Cerebellar cortex (tissue), 1 donor: ENCODE data around the gene EPB41L2.
A peak's percentile ranks its signal among the peaks of the same experiment; 100 is the strongest.

Source experiments
- DNase-seq: peaks from one replicate; pipeline ENCODE4 v3.0.0-alpha.2; 2015; ENCODE audit warnings: low spot score

Gene EPB41L2

DNA sequence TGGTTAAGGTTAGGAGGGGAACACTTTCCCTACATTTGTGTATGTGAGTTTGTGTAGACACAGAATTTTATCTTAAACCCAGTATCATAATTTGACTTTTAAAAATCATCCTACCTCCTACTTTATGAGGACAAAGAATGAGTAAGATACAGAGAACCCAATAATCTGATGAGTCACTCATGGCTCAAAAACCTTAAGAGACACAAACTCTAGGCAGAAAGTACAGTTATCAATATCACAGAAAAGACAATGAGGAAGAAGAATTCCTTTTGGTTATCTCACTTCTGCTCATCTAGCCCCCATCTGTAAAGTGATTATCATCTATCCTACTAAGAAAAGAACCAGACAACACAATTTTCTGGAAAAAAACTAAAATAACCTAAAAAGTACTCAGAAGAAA lies 87.7 kb downstream of the EPB41L2 start:
- no peak for DNase-seq

DNA sequence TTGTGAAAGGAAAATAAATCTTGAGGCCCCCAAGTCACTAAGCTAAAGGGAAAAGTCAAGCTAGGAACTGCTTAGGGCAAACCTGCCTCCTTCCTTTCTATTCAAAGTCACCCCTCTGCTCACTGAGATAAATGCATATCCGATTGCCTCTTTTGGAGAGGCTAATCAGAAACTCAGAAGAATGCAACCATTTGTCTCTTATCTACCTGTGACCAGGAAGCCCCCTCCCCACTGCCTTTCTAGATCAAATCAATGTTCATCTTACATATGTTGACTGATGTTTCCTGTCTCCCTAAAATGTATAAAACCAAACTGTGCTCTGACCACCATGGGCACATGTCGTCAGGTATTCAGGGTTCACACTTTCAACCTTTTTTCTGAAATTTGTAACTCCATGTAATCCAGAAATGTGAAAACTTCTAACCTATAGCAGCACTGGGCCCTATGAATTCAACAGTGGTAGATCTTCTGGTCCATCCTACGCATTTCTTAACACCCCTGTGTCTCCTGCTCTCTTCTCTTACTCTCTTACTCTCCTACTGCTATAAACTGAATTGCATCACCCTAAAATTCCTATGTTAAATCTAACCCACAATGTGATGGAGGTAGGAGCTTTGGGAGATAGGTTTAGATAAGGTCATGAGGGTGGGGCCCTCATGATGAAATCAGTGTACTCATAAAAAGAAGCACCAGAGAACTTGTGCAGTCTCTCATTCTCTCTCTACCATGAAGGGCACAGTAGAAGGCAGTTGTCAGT lies 89.3 kb downstream of the EPB41L2 start:
- DNase-seq, result no peak

DNA sequence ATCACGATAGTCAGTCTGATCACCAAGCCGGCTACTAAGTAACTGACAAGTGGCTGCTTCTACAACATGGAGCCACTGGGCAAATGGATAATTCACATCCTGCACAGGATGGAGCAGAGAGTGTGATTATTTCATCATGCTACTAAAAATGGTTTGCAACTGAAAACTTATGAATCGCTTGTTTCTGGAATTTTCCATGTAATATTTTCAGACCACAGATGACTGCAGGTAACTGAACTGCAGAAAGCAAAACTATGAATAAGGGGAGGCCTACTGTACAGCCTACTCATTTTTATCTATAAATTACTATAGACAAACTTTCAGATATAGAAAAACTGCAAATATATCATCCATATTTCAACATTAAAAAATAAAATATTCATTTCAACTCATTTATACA lies 91.5 kb downstream of the EPB41L2 start:
- DNase-seq, result no peak

DNA sequence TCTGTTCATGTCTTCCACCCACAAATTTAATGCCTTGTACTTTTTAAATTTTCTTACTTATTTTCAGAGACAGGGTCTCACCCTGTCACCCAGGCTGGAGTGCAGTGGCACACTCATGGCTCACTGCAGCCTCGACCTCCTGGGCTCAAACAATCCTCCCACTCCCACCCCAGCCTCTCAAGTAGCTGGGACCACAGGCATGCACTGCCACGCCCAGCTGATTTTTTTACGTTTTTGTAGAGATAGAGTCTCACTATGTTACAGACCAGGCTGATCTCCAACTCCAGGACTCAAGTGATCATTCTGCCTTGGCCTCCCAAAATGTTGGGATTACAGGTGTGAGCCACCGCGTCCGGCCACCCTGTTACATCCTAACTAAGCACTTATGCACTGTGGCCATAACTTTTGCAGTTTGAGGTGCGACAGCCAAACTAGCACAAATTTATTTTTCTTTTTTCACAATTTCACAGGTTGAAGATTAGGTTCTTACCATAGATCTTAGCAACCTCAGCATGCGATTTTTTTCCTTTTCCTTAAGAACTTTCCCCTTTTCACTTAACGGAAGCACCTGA lies 92.1 kb downstream of the EPB41L2 start:
- DNase-seq, result no peak

DNA sequence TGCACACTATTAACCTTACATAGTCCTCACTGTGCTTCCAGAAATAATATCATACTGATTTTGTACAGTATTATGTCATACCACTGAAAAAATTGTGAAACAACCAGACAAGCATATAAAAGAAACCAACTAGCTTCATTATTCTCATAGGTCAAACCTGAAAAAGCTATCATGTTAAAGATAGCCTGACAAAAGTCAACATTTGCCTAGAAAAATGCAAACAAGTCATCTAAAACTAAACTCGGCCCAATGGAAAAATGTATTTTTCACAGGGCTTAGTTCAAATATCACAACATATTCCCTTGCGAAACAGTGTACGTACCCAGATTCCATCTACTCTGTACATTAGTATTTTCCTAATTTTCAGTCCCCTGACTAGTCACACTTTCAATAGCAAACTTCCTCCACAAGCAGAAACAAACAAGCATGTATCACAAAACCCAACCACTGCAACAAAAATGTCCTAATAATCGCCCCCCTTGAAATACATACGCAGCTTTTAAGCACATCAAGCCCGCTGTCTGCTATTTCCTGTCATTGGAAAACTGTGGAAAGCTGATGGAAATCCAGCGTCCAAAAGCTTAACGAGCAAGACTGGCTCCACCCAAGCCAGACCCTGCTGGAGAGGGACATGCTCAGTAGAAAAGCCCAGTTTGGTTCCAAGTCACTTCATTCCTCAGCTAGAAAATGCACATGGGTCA lies 93.1 kb downstream of the EPB41L2 start:
- DNase-seq, result no peak

DNA sequence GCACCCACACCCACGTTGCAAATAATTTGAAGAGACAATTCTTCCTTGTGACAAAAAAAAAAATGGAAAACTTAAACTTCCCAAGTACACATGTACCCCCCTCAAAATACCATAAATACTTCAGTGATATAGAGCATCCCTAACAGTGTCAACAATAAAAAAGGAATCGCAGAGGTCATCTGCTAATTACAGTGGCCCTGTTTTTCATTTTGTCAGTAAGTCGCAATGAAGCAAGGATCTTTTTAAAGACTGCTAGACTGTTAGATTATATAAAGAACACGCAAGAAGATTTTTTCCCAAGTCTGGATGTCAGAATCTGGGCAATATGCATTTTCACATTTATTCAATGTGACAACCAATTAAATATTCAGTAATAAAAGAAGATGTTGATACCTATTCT lies 93.9 kb downstream of the EPB41L2 start:
- no peak for DNase-seq

DNA sequence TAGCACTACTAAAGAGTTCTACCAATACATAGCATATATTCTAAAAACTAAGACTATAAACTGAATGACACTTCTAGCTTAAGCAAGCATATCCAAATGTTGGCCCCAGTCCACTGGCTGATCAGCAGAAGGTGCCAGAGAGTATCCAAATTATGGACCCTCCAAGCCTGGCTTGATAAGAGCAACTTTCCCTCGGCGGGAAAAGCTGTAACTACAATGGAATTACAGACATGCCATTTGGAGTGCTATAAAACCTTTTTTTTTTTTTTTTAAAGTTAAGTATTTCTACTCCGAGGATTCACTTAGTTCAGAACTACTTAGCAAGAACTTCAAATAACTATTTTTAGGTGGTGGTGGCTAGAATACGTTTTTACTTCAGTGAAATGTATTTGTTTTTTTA lies 94.6 kb downstream of the EPB41L2 start:
- no peak for DNase-seq

DNA sequence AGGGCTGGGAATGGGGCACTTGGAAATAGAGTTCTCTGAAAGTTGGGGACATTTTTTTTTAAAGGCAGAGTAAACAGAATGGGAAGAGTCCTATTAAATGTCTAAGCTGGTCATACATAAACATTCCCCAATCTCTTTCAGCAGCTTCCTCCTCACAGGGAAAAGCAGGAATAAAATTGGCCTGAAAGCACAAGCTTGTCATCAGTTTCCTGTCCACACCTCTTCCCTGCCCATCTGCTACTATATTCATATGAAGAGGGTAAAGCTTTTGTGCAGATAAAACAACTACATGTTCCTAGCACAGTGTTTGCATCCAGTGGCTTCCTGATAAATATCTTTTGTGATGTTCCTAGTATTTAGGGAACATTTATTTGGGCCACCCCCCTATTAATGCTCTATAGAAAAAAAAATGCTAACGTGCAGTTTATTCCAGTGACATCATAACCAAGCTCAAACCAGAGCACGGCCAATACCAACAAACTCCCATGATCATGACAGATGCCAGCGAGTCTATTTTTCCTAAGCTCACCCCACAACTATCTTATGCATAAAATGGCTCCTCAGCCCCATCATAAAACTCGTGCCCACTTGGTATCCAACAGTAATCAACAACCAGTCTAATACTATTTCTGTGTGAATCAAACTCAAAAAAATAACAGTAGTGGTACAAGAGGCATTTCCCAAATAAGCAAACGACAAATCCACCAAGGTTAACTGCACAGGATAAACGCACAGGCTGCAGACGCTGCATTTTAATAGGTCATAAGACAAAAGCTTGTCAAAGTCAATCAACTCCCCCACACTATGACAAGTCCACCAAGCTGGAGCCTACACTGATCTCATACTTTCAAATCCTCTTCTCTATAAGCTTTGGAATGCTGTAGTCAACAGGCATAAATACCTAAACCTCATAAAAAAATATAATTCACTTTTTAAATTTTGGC lies 95.3 kb downstream of the EPB41L2 start:
- peak; percentile 79 for DNase-seq

DNA sequence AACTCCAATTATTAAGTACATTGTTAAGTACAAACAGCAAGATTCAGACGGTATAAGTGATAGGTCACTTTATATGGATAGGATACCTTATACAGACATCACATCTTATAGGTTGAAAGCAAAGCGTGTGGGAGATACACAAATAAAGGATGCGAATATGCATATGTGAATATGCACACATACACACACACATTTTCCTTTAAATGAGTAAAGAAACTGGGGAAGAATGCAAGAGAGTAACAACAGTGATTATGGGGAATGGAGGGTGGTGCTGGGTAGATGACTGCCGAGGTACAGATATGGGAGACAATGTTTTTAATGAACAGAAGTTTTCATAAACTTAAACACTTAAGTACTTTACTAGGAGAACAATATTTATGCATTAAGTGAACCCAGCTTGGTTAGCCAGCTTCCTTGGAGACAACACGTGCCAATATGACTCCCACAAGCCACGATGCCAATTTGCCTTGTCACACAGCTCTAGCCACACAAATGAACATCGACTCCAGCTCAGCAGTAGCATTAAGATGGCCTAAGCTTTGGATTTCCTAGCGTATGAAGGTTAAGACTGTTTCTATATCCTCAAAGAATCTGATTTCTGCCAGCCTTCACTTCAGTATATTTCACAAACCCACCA lies 96.6 kb downstream of the EPB41L2 start:
- no peak for DNase-seq

DNA sequence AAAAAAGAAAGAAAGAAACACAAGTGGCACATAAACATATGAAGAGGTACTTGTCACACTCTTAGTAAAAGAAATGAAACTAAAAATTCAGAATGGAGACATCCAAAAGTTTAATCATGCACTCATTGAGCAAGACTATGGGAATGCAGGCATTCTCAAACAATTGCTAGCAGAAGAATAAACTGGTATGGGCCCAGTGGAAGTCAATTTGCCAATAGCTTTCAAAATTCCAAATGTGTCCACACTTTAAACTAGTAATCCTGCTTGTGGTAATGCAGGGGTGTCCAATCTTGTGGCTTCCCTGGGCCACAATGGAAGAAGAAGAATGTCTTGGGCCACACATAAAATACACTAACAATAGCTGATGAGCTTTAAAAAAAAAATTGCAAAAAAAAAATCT lies 97.4 kb downstream of the EPB41L2 start:
- DNase-seq, result no peak

DNA sequence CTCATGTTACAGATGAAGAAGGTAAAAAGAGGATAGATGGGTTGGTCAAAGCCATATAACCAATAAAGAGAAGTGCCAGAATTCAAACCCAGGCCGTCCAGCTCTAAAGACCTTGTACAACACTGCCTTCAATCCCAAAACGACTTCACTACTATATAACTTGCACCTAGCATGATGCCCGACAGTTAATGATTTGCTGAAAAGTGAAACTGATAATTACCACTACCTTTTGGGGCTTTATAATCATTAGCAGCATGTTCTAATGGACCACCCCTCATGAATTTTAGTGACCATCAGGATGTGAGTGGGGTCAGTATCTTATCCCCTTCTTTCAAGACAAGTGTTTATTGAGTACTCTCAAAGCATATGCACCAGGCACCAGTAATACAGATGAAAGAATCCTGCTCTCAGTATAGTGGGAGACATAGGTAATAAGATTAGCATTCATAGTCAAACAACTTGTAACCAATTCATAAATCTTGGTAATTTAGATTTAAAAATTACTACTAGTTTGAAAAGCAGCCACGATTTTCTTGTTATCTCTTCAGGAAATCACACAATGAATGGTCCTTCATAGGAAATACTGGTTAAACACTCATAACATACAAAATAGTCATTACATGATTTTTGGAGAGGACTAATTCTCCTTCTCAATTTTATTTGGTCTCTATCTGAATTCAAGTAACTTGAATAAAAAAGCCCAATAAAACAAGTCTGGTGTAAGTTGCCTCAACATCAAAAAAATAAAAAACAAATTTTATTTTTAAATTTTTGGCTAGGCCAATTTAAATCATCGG lies 98.0 kb downstream of the EPB41L2 start:
- no peak for DNase-seq

DNA sequence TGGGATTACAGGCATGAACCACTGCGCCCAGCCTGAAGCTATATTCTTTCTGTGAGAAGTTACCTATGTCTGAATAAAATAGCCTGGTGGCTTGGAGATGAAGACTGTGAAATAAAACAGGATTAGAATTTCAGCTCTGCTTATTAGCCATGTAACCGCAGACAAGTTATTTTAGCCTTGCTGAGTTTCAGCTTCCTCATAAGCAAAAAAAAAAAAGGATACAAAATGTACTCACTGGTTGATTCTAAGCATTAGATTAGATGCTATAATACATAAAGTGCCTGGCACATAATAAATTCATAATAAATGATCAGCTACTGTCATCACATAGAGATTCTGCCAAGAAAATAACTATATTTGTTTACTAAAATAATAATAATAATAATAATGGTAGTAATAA lies 98.8 kb downstream of the EPB41L2 start:
- DNase-seq, result no peak

DNA sequence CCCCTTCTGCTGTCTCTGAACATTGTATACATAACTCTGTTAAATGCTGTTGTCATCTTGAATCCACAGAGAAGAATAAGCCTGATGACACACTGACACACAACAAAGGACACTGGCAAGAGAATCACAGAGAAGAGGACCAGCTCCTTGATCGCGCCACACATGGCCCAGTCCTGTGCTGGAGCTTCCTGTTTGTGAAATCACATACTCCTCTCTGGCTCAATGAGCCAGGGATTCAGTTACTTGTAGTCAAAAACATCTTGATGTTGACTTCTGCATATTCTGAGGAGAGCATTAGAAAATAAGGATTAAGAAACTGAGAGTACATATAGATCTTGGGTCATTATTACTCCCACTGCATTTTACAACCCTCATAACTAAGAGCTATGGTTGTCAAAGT lies 100.1 kb downstream of the EPB41L2 start:
- no peak for DNase-seq

DNA sequence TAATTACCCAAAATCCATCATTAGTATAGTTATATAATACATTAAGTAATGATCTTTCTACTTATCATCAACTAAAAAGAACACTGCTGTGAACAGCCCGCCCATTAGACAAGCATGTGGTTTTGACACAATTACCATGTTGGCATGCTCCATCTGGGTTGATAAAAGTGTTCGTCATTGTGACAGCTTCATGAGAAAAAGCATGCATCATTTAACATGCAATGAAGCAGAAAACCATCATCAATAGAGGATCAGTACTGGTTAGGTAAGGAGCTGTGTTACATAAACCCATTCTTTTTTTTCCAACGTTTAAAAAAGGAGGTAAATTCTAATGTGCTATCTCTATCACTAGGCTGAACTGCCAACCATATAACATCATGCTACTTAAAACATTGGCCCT lies 101.9 kb downstream of the EPB41L2 start:
- DNase-seq, result no peak

DNA sequence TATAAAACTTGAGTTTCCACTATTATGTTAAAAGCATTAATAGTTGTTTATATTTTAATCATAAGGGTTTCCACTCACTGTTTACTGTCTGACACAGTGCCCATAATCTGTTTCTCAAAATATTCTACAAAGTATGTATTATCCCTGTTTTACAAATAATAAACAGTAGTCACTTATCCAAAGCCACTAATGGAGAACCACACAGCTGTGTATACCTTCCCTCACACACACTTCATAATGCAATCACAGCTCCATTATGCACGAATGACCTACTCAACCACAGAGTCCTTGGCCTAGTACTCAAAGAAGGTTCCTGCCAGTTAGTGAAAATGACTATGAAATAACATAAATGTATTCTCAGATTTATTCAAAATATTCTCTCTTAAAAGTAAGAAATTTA lies 103.1 kb downstream of the EPB41L2 start:
- DNase-seq, result no peak

DNA sequence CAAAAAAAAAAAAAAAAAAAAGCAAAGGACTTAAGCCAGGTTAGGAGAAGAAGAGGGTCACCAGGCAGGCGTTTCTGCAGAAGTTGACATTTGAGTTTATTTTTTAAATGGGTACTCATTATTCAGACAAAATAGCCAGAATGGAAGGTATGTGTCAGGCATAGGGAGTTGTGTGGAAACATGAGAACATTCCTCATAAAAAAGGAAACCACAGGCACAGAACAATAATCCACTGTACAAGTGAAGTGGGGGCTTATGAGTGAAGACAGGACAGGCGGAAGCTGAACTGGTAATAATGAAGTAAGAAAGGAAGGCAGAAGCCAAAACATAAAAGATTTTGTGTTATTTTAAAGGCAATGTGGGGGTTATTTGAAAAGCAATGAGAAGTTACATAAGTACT lies 104.6 kb downstream of the EPB41L2 start:
- no peak for DNase-seq

DNA sequence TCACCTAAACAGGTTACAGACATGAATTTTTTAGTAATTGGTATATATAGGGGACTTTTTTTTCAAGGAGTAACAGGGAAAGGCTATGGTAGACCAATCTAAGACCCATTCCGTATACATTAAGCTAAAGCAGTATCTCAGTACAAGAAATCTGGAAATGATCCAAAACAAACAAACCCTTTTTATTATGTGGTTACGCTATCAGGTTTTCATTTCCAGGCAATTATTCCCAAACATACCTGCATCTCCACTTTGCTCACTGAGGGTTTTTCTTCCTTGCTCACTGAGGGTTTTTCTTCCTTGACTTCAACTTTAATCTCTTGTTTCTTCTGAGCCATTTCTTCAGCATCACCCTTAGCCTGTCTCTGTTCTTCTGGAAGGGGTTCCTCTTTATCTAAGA lies 107.3 kb downstream of the EPB41L2 start:
- DNase-seq, result no peak

DNA sequence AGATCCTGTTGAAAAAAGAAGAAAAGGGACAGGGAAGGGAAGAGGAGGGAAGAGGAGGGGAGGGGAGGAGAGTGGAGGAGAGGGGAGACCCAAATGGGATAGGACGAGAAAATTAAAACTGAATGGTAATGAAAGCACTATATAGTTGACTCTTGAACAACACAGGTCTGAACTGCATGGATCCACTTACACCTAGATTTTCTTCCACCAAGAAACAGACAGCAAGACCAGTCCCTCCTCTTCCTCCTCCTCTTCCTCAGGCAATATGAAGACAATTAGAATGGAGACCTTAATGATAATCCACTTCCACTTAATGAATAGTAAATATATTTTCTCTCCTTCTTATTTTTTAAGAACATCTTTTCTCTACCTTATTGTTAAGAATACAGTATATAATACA lies 113.5 kb downstream of the EPB41L2 start:
- no peak for DNase-seq

DNA sequence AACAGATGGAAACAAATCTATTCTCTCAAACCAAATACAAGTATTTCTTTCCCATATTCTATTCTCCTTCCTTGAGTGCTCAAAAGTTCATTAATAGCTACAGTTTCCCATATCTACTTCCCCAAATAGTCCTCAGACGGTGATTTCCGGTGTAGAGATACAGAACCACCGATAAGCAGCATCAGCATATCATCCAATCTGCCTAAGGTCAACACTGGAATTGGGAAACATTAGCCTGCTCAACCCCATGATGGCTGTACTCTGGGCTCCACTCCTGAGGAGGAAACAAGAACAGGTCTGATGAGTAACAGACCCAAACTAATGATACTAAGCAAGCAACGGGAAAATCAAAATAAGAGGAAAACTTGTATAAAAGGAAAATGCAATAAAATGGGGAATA lies 115.6 kb downstream of the EPB41L2 start:
- DNase-seq, result no peak

DNA sequence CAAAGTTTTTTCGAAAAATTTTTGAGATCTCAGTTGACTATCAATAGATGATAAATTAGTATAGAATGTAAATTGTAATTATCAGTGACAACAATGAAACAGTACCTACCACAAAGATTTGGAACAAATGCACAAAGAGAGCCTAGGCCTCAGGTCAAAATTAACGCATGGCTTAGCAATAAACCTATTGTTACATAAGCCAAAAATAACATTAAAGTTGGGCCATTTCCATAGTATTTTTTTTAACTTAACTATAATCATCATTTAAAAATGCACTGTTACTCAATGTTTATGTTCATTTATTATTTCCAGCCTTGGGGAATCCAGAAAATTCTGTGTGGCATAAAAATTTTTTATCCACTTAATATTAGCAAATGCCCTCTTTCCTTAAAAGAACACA lies 117.0 kb downstream of the EPB41L2 start:
- DNase-seq, result no peak

DNA sequence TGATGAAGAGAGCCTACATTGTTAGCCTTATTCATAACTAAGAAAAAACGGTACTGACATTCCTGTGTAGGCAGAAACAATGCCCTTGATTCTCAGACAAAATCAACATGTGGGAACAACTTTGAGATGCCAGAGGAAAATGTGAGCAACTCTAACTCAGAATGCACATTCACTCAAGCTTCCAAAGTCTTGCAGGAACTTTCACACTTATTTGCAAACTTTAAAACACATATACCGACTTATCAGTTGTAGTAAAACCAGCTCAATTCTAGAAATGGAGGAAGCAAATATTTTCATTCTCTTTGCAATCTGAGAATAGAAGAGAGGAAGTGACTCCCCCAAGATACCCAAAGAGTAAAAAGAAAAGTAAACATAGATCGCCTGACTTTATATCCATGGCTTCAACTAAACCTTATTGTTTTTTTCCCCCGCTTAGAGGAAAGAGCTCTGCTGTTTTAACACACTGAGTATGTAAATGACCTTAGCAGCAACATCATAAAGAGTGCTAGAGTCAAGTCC lies 117.6 kb downstream of the EPB41L2 start:
- DNase-seq, result no peak
